Measurements from ENCODE around the gene PTPA.
"Not testable (repeated sequence)": the region's sequence is repeated elsewhere in the genome, so short reads cannot be mapped to it uniquely, and the experiment has no call there.

Gene PTPA

GRCh38 chr9:129161534-129161837 is 50.3 kb downstream of the PTPA start:
- DNase-seq, result no peak

GRCh38 chr9:129162497-129163197 is 51.4 kb downstream of the PTPA start:
- DNase-seq, result no peak

- not testable (repeated sequence) for DNase-seq
Observed at GRCh38 chr9:129163198-129163670, 52.0 kb downstream of the PTPA start.

- DNase-seq, result no peak
Observed at GRCh38 chr9:129163753-129164152, 52.5 kb downstream of the PTPA start.

- DNase-seq, result no peak
Observed at GRCh38 chr9:129164246-129164930, 53.2 kb downstream of the PTPA start.

- DNase-seq, result no peak
Observed at GRCh38 chr9:129165198-129165597, 54.0 kb downstream of the PTPA start.

GRCh38 chr9:129166623-129167557 is 55.7 kb downstream of the PTPA start:
- DNase-seq, result no peak

GRCh38 chr9:129170229-129170628 is 59.0 kb downstream of the PTPA start:
- DNase-seq, result no peak

- DNase-seq, result no peak
Observed at GRCh38 chr9:129171993-129172751, 61.0 kb downstream of the PTPA start.

- no peak for DNase-seq
Observed at GRCh38 chr9:129172816-129173215, 61.6 kb downstream of the PTPA start.

- DNase-seq, result no peak
Observed at GRCh38 chr9:129173296-129174101, 62.3 kb downstream of the PTPA start.

GRCh38 chr9:129174102-129174723 is 63.0 kb downstream of the PTPA start:
- peak; percentile 82 for DNase-seq

- peak; percentile 44 for DNase-seq
Observed at GRCh38 chr9:129174724-129175514, 63.7 kb downstream of the PTPA start.

- DNase-seq, result no peak
Observed at GRCh38 chr9:129175515-129175824, 64.3 kb downstream of the PTPA start.

GRCh38 chr9:129175825-129176633 is 64.8 kb downstream of the PTPA start:
- DNase-seq, result peak; percentile 71

- peak; percentile 10 for DNase-seq
Observed at GRCh38 chr9:129176701-129177442, 65.7 kb downstream of the PTPA start.

- no peak for DNase-seq
Observed at GRCh38 chr9:129177443-129177790, 66.2 kb downstream of the PTPA start.

GRCh38 chr9:129177791-129178567 is 66.8 kb downstream of the PTPA start, which contains the start of gene IER5L:
Gene IER5L (minus strand): TSS chr9:129178261. CDS start chr9:129178052, 209 bp downstream.
- peak; percentile 96 for DNase-seq

Measured in CD4-positive, alpha-beta T cell treated with Interleukin-17A for 1 hour (primary cell).